Neural progenitor cell (in vitro differentiated cells): Measurements from ENCODE around the gene SLC35B1. TPM values are rescaled to one million over a fixed set of nuclear protein-coding genes. Genes with fewer than 3 reads are reported as not detected.

Experiments used
- DNase-seq: peaks from one replicate; pipeline ENCODE4 v3.0.0-alpha.2; 2016; ENCODE audit warnings: low spot score
- H2AFZ ChIP-seq: fragments of 200-600 bp; sonication (generic); replicated peaks from 2 replicates; pipeline ENCODE4 v1.6.1; 2016; ENCODE audit warnings: antibody characterized with exemption
- H3F3A ChIP-seq: fragments of 200-600 bp; sonication (generic); 2 replicates; pipeline ENCODE4 v1.6.1; 2016; ENCODE audit warnings: antibody characterized with exemption, low read depth
- H3K27ac ChIP-seq: fragments of 200-600 bp; sonication (generic); 2 replicates; pipeline ENCODE4 v1.5.1; 2016; ENCODE audit warnings: mild to moderate bottlenecking
- H3K27me3 ChIP-seq: fragments of 200-600 bp; sonication (generic); 2 replicates; pipeline ENCODE4 v1.6.1; 2016; ENCODE audit warnings: mild to moderate bottlenecking, moderate library complexity
- H3K36me3 ChIP-seq: fragments of 200-600 bp; sonication (generic); 2 replicates; pipeline ENCODE4 v1.5.1; 2016
- H3K4me1 ChIP-seq: fragments of 200-600 bp; sonication (generic); 2 replicates; pipeline ENCODE4 v1.6.1; 2016; ENCODE audit warnings: mixed run types
- H3K4me2 ChIP-seq: fragments of 200-600 bp; sonication (generic); 2 replicates; pipeline ENCODE4 v1.6.1; 2016
- H3K4me3 ChIP-seq: fragments of 200-600 bp; sonication (generic); 2 replicates; pipeline ENCODE4 v1.5.1; 2016
- H3K79me2 ChIP-seq: fragments of 200-600 bp; sonication (generic); 2 replicates; pipeline ENCODE4 v1.6.1; 2016; ENCODE audit warnings: low read depth
- H3K9ac ChIP-seq: fragments of 200-600 bp; sonication (generic); 2 replicates; pipeline ENCODE4 v1.6.1; 2016
- H3K9me3 ChIP-seq: fragments of 200-600 bp; sonication (generic); 2 replicates; pipeline ENCODE4 v1.5.1; 2016; ENCODE audit warnings: low read depth
- H4K20me1 ChIP-seq: fragments of 200-600 bp; sonication (generic); 2 replicates; pipeline ENCODE4 v1.6.1; 2016; ENCODE audit warnings: low read depth
- H3K27ac Mint-ChIP-seq: 3 replicates; pipeline ENCODE4 v1.8.0; 2021; ENCODE audit warnings: mixed read lengths
- H3K27me3 Mint-ChIP-seq: 2 replicates; pipeline ENCODE4 v1.8.0; 2022; ENCODE audit warnings: low read depth, mild to moderate bottlenecking, inconsistent platforms, moderate library complexity, mixed read lengths; ENCODE audit not compliant: insufficient read depth
- H3K36me3 Mint-ChIP-seq: 3 replicates; pipeline ENCODE4 v1.8.0; 2021; ENCODE audit warnings: mixed read lengths
- H3K4me1 Mint-ChIP-seq: 3 replicates; pipeline ENCODE4 v1.8.0; 2021; ENCODE audit warnings: mixed read lengths
- H3K4me3 Mint-ChIP-seq: 3 replicates; pipeline ENCODE4 v1.8.0; 2021; ENCODE audit warnings: mild to moderate bottlenecking, moderate library complexity, mixed read lengths
- H3K9me3 Mint-ChIP-seq: 3 replicates; pipeline ENCODE4 v1.8.0; 2020; ENCODE audit warnings: mixed read lengths
- EZH2 ChIP-seq: fragments of 200-600 bp; sonication (generic); IDR thresholded peaks from 2 replicates; pipeline ENCODE4 v1.6.1; 2017; ENCODE audit warnings: antibody characterized with exemption, mild to moderate bottlenecking, moderate library complexity
- EZH2phosphoT487 ChIP-seq: fragments of 200-600 bp; sonication (generic); IDR thresholded peaks from 2 replicates; pipeline ENCODE4 v1.6.1; 2017; ENCODE audit warnings: antibody characterized with exemption
- total RNA-seq: library from RNA; depleted of rRNA; stranded (reverse); fragments of >200 nt; gene quantifications from 2 replicates; pipeline ENCODE4 v1.2.3, GENCODE V29; 2015; ENCODE audit warnings: low replicate concordance
- TF ChIP-seq, protein P1 (sequence below): fragments of 200-600 bp; sonication (generic); IDR thresholded peaks from 2 replicates; pipeline ENCODE4 v1.5.1; 2017; ENCODE audit warnings: antibody characterized with exemption, mild to moderate bottlenecking

SLC35B1 gene
- total RNA-seq, 1 donor from 2014 or later, result 52.7 TPM

DNA sequence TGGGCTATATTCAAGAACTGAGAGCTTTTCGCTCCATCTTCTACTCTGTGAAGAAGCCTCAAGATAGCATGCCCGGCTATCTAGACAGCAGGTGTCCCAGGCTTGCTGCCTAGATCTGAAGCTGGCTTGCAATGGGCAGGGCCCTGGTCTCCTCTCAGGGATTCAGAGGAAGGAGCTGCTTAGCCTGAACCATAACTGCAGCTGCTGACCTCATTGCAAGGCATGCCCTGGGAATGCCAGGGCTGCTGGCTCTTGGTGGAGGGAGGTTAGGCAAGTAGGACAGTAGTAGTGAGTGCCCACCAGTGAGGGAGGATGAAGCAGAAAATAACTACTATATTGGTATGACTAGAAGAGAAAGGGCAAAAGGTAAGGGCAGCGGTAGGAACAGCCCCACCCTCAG lies 21.3 kb upstream of the SLC35B1 start:
- no peak overlapping the region for H3K9ac ChIP-seq
- H3K9me3 Mint-ChIP-seq, result peaks cover 2% of the 10 kb centered on the region
- no peaks in the 10 kb centered on the region for H3K36me3 ChIP-seq
- no peak overlapping the region for H3K27ac ChIP-seq
- H3K9me3 ChIP-seq, result no peaks in the 10 kb centered on the region
- H3K4me1 Mint-ChIP-seq, result no peaks in the 10 kb centered on the region
- TF ChIP-seq, protein P1, sequence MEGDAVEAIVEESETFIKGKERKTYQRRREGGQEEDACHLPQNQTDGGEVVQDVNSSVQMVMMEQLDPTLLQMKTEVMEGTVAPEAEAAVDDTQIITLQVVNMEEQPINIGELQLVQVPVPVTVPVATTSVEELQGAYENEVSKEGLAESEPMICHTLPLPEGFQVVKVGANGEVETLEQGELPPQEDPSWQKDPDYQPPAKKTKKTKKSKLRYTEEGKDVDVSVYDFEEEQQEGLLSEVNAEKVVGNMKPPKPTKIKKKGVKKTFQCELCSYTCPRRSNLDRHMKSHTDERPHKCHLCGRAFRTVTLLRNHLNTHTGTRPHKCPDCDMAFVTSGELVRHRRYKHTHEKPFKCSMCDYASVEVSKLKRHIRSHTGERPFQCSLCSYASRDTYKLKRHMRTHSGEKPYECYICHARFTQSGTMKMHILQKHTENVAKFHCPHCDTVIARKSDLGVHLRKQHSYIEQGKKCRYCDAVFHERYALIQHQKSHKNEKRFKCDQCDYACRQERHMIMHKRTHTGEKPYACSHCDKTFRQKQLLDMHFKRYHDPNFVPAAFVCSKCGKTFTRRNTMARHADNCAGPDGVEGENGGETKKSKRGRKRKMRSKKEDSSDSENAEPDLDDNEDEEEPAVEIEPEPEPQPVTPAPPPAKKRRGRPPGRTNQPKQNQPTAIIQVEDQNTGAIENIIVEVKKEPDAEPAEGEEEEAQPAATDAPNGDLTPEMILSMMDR, result no peak
- TF ChIP-seq EZH2phosphoT487 (no peak), EZH2 (no peak)
- H3K36me3 Mint-ChIP-seq, result peaks cover 12% of the 10 kb centered on the region
- no peak overlapping the region for H3K27ac Mint-ChIP-seq
- H4K20me1 ChIP-seq, result peaks cover 14% of the 10 kb centered on the region
- no peak for DNase-seq
- no peak overlapping the region for H2AFZ ChIP-seq
- peaks cover 26% of the 10 kb centered on the region for H3K79me2 ChIP-seq
- no peaks in the 10 kb centered on the region for H3K27me3 Mint-ChIP-seq
- H3K4me3 Mint-ChIP-seq, result no peak overlapping the region
- H3K27me3 ChIP-seq, result no peaks in the 10 kb centered on the region
- no peaks in the 10 kb centered on the region for H3K4me1 ChIP-seq
- H3F3A ChIP-seq, result no peaks in the 10 kb centered on the region
- no peak overlapping the region for H3K4me3 ChIP-seq
- no peak overlapping the region for H3K4me2 ChIP-seq

GRCh38 chr17:49728425-49728824 lies 20.7 kb upstream of the SLC35B1 start:
- no peak overlapping the region for H3K4me2 ChIP-seq
- H4K20me1 ChIP-seq, result peaks cover 14% of the 10 kb centered on the region
- Mint-ChIP-seq H3K27me3 (no peaks in the 10 kb centered on the region), H3K27ac (no peak overlapping the region), H3K4me3 (no peak overlapping the region), H3K9me3 (peaks cover 2% of the 10 kb centered on the region), H3K36me3 (peaks cover 12% of the 10 kb centered on the region), H3K4me1 (no peaks in the 10 kb centered on the region)
- no peaks in the 10 kb centered on the region for H3F3A ChIP-seq
- no peaks in the 10 kb centered on the region for H3K27me3 ChIP-seq
- no peaks in the 10 kb centered on the region for H3K4me1 ChIP-seq
- H3K79me2 ChIP-seq, result peaks cover 21% of the 10 kb centered on the region
- no peaks in the 10 kb centered on the region for H3K9me3 ChIP-seq
- TF ChIP-seq EZH2phosphoT487 (no peak), EZH2 (no peak)
- TF ChIP-seq, protein P1, result no peak
- no peak overlapping the region for H3K27ac ChIP-seq
- DNase-seq, result no peak
- no peak overlapping the region for H3K4me3 ChIP-seq
- H3K9ac ChIP-seq, result no peak overlapping the region
- no peak overlapping the region for H2AFZ ChIP-seq
- H3K36me3 ChIP-seq, result no peaks in the 10 kb centered on the region

- Mint-ChIP-seq H3K4me1 (no peaks in the 10 kb centered on the region), H3K27ac (no peak overlapping the region), H3K27me3 (no peaks in the 10 kb centered on the region), H3K9me3 (peaks cover 2% of the 10 kb centered on the region), H3K36me3 (peaks cover 12% of the 10 kb centered on the region), H3K4me3 (no peak overlapping the region)
- Histone ChIP-seq H3K27me3 (no peaks in the 10 kb centered on the region), H3K9ac (no peak overlapping the region), H3K27ac (no peak overlapping the region), H3K4me1 (peaks cover 10% of the 10 kb centered on the region), H3K36me3 (no peaks in the 10 kb centered on the region), H3F3A (peaks cover 4% of the 10 kb centered on the region), H4K20me1 (peaks cover 9% of the 10 kb centered on the region), H3K9me3 (no peaks in the 10 kb centered on the region), H3K4me3 (no peak overlapping the region), H3K79me2 (peaks cover 13% of the 10 kb centered on the region), H2AFZ (no peak overlapping the region), H3K4me2 (no peak overlapping the region)
- no peak for TF ChIP-seq EZH2phosphoT487
- no peak for TF ChIP-seq EZH2
- TF ChIP-seq, protein P1, result no peak
- no peak for DNase-seq
Observed at GRCh38 chr17:49727380-49727779, 19.6 kb upstream of the SLC35B1 start.
